ENCODE measurements around the gene TUFT1. TPM values are rescaled to one million over a fixed set of nuclear protein-coding genes. Genes with fewer than 3 reads are reported as not detected.

TUFT1 gene
- total and polyA plus RNA-seq, 9 of the 15 experiments (the other 6 are each of a cell fraction or from before 2014, with no cell fraction given) = 0.54 to 2.0 (median 1.7) TPM

DNA sequence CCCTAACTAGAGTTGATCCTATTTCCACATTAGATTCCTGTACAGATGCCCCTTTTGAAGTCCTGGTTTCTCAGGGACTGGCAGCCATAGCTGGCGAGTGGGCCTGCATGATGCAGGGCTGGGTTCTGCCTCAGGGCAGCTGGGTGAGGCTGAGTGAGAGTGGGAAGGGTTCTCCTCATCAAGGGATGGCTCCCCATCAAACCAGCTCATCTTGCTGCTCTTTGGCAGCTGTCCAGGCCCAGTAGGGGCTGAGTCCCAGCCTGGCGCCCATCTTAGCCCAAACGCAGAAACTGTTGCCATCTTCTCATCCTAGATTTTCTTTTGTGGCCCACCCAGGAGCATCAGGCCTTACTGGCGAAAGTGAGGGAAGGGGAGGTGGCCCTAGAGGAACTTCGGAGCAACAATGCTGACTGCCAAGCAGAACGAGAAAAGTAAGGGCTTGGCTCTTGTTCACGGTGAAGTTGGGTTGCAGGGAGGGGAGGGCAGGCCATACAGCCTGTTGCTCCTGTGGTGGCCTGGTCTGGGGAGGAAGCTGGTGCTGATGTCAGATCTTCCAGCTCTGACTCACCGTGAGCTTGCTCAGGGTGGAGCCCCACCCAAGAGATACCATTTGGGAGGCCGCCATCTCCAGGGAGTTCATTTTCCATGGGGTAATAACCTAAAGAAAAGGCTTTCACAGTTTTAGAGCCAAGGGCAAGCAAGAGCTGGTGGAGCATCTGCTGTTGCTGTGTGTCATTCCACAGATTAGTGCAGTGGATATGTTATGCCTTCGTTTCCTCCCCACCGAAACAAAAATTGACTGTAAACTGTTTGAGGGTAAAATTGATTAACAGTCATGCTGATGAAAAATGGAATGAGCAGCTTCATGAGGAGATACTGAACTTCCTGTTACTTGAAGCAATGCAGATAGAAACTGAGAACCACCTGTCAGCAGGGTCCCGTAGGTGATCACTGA lies 34.7 kb downstream of the TUFT1 start (continued):
- TF ChIP-seq, protein P1, sequence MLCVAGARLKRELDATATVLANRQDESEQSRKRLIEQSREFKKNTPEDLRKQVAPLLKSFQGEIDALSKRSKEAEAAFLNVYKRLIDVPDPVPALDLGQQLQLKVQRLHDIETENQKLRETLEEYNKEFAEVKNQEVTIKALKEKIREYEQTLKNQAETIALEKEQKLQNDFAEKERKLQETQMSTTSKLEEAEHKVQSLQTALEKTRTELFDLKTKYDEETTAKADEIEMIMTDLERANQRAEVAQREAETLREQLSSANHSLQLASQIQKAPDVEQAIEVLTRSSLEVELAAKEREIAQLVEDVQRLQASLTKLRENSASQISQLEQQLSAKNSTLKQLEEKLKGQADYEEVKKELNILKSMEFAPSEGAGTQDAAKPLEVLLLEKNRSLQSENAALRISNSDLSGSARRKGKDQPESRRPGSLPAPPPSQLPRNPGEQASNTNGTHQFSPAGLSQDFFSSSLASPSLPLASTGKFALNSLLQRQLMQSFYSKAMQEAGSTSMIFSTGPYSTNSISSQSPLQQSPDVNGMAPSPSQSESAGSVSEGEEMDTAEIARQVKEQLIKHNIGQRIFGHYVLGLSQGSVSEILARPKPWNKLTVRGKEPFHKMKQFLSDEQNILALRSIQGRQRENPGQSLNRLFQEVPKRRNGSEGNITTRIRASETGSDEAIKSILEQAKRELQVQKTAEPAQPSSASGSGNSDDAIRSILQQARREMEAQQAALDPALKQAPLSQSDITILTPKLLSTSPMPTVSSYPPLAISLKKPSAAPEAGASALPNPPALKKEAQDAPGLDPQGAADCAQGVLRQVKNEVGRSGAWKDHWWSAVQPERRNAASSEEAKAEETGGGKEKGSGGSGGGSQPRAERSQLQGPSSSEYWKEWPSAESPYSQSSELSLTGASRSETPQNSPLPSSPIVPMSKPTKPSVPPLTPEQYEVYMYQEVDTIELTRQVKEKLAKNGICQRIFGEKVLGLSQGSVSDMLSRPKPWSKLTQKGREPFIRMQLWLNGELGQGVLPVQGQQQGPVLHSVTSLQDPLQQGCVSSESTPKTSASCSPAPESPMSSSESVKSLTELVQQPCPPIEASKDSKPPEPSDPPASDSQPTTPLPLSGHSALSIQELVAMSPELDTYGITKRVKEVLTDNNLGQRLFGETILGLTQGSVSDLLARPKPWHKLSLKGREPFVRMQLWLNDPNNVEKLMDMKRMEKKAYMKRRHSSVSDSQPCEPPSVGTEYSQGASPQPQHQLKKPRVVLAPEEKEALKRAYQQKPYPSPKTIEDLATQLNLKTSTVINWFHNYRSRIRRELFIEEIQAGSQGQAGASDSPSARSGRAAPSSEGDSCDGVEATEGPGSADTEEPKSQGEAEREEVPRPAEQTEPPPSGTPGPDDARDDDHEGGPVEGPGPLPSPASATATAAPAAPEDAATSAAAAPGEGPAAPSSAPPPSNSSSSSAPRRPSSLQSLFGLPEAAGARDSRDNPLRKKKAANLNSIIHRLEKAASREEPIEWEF (CRISPR knock-in tag; IDR thresholded peaks at IDR 0.05) = no peak

DNA sequence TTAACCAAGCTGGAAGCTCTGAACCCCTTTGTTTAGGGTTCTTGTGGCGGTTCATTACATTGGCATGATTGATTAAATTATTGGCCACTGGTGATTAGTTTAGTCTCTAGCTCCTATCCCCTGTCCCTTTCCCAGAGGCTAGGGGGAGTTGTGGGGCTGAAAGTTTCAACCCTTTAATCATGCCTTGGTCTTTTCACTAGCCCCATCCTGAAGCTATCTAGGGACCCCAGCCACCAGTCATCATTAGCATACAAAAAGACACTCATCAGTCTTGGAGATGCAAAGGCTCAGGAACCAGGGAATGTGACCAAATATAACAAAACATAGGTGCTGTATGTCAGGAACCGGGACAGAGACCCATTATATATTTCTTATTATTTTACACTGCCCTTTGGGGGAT lies 37.1 kb downstream of the TUFT1 start:
- Histone ChIP-seq H4K20me1 (replicated peaks; ENCODE audit: control insufficient read depth, insufficient read depth, low read length) (no peaks in the 10 kb centered on the region), H3K27ac (ENCODE audit: extremely low read depth, low read depth, low read length) (no peak overlapping the region), H3K4me2 (ENCODE audit: insufficient read depth, low read length) (no peak overlapping the region), H2AFZ (ENCODE audit: low read depth, low read length) (no peak overlapping the region), H3K9ac (ENCODE audit: insufficient read depth in 1 of 2, low read depth in 2 of 2, low read length in 2 of 2) (no peak overlapping the region), H3K27me3 (ENCODE audit: control insufficient read depth in 2 of 2, insufficient read depth in 2 of 2, low read length in 2 of 2) (no peaks in the 10 kb centered on the region), H3K9me3 (replicated peaks; ENCODE audit: control insufficient read depth, insufficient read depth, low read depth, low read length) (no peaks in the 10 kb centered on the region), H3K36me3 (ENCODE audit: control insufficient read depth, insufficient read depth, low read length) (no peaks in the 10 kb centered on the region; the same call in 2 of the 3 replicates), H3K9me1 (ENCODE audit: control insufficient read depth, insufficient read depth, low read length) (no peaks in the 10 kb centered on the region), H3K4me1 (replicated peaks in 1 of 2; ENCODE audit: control insufficient read depth in 2 of 2, insufficient read depth in 2 of 2, low read length in 2 of 2) (peaks cover 11 to 26% of the 10 kb centered on the region in 2 experiments; a peak in 4 of 5 replicates), H3K4me3 (no peak overlapping the region), H3K79me2 (ENCODE audit: control insufficient read depth, insufficient read depth, low read length) (no peaks in the 10 kb centered on the region)
- CTCF ChIA-PET (ENCODE audit: low intra/inter-chr PET ratio) = no interaction called here
- 61% methylated on average over 2 of the region's 2 CpGs for WGBS (ENCODE audit: insufficient coverage, low coverage, missing lambda C conversion rate)
- ATAC-seq (no peak), DNase-seq (ENCODE audit: extremely low read depth in 1 of 4, low spot score in 3 of 4) (no peak), FAIRE-seq (no peak)
- intact Hi-C loops (cut with micrococcal nuclease) = loop anchor here (5.0 kb wide), 1 partner anchor 35 kb away; the partner anchor contains the start of gene TUFT1
- in situ Hi-C loops (cut with MboI) = no loop called here
- BruUV-seq (replicated peaks) = no TSS peak
- POLR2A ChIA-PET = no interaction called here
- TF ChIP-seq SMARCC2 (IDR thresholded peaks at IDR 0.05; ENCODE audit: low read depth) (no peak), MYC (IDR thresholded peaks at IDR 0.05; ENCODE audit: low read depth, low read length) (no peak), MYC (CRISPR knock-in tag; IDR thresholded peaks at IDR 0.05; ENCODE audit: borderline replicate concordance, low read depth) (no peak), ZNF445 (CRISPR knock-in tag; IDR thresholded peaks at IDR 0.05; ENCODE audit: low read depth) (no peak), C11orf30 (IDR thresholded peaks at IDR 0.05; ENCODE audit: low read depth) (no peak), MCM5 (IDR thresholded peaks at IDR 0.05; ENCODE audit: low read depth) (no peak), MTF1 (CRISPR knock-in tag; IDR thresholded peaks at IDR 0.05; ENCODE audit: borderline replicate concordance) (no peak), ZNF77 (CRISPR knock-in tag; IDR thresholded peaks at IDR 0.05) (no peak), KDM4B (IDR thresholded peaks at IDR 0.05; ENCODE audit: borderline replicate concordance in 2 of 2, low read depth in 1 of 2) (no peak), ELF4 (CRISPR knock-in tag; IDR thresholded peaks at IDR 0.05) (no peak), ZFP30 (CRISPR knock-in tag; IDR thresholded peaks at IDR 0.05; ENCODE audit: borderline replicate concordance) (no peak)
- TF ChIP-seq, protein P2, sequence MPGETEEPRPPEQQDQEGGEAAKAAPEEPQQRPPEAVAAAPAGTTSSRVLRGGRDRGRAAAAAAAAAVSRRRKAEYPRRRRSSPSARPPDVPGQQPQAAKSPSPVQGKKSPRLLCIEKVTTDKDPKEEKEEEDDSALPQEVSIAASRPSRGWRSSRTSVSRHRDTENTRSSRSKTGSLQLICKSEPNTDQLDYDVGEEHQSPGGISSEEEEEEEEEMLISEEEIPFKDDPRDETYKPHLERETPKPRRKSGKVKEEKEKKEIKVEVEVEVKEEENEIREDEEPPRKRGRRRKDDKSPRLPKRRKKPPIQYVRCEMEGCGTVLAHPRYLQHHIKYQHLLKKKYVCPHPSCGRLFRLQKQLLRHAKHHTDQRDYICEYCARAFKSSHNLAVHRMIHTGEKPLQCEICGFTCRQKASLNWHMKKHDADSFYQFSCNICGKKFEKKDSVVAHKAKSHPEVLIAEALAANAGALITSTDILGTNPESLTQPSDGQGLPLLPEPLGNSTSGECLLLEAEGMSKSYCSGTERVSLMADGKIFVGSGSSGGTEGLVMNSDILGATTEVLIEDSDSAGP (CRISPR knock-in tag; IDR thresholded peaks at IDR 0.05) = no peak

Measured in K562 (cell line).